ENCODE results near the gene ATOX1.

ATOX1 gene

GRCh38 chr5:151766975-151767374 lies 8.5 kb upstream of the ATOX1 start:
- no peak for DNase-seq

DNA sequence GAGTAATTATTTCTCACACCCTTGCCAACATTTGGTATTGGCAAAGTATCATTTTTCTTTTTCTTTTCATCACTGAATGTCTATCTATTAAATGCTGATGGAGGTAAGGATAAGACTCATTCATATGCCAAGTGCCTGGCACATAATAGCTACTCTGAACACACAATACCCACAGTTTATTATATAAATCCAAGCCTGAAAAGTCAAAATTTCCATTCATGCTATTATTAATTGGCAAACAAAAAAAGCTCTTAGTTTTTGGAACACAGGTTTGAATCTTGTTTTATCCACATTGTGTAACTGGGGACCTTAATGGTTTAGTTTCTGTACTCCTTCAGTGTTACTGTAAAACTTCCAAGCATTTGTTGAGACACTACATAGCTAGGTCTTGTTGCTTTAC lies 6.4 kb upstream of the ATOX1 start:
- DNase-seq = no peak

- no peak for DNase-seq
Measured at GRCh38 chr5:151758141-151758429, 346 bp downstream of the ATOX1 start.

- no peak for DNase-seq
Measured at GRCh38 chr5:151757233-151758140, 944 bp downstream of the ATOX1 start.

DNA sequence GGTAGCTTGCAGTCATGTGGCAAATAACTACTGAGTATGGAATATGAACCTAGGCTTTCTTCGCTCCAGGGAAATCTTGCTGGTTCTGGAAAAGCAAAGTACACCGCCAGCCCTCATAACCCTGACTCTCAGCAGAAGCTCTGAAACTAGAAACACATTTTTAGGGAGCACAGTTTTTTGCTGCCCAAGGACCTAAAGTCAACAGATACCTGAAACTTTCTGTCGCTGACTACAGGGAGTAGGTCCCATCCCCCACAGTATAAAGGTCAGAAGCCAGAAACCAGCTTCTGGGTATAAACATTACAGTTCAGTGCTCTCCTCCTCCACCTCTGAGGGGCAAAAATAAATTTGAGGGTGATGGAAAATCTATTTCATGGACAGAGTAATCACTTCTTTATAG lies 3.0 kb downstream of the ATOX1 start:
- DNase-seq = no peak

- no peak for DNase-seq
Measured at GRCh38 chr5:151751593-151751992, 6.8 kb downstream of the ATOX1 start.

DNA sequence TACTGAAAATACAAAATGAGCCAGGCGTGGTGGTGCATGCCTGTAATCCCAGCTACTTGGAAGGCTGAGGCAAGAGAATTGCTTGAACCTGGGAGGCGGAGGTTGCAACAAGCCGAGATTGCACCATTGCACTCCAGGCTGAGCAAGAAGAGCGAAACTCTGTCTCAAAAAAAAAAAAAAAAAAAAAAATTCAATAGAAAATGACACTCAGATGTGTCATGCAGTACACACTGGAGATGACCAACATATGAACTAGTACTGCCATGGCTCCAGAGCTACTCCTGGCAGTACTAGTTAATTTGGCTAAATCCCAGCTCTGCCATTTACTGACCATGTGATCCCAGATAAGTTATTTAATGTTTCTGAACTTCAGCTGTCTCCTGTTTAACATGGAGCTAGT lies 7.3 kb downstream of the ATOX1 start:
- no peak for DNase-seq

DNA sequence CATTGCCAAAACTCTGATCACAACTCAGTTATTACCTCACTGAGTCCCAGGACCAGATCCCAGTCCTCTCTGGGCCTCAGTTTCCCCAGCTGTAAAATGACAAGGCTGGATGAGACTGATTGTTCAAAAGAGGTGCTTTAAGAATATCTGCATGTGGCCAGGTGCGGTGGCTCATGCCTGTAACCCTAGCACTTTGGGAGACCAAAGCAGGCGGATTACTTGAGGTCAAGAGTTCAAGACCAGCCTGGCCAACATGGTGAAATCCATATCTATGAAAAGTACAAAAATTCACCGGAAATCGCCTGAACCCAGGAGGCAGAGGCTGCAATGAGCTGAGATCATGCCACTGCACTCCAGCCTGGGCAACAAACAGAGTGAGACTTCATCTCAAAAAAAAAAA lies 8.3 kb downstream of the ATOX1 start:
- no peak for DNase-seq

- DNase-seq = peak; percentile 68
Measured at GRCh38 chr5:151745071-151745705, 13.2 kb downstream of the ATOX1 start.

- no peak for DNase-seq
Measured at GRCh38 chr5:151743530-151743929, 14.9 kb downstream of the ATOX1 start.

- peak; percentile 16 for DNase-seq
Measured at GRCh38 chr5:151742870-151743294, 15.5 kb downstream of the ATOX1 start.

- DNase-seq = no peak
Measured at GRCh38 chr5:151741678-151742423, 16.6 kb downstream of the ATOX1 start.

DNA sequence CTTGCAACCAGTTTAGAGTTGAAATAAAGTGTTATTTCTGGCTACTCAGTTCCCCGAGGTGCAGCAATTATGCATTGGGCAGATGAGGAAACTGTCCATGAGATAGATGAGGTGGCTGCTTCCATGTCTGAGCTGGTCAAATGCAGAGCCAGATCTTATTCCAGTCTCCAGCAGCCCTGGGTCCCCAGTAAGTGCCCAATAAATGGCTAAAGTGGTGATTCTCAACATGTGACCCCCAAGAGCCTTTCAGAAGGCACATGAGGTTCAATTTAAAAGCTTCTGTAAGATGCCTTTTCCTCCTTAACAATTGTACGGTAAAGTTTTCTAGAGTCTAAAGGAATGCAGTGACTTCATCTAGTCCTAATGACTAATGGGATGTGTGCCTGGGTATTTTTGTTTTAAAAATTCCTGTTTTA lies 17.5 kb downstream of the ATOX1 start:
- DNase-seq = peak; percentile 21

DNA sequence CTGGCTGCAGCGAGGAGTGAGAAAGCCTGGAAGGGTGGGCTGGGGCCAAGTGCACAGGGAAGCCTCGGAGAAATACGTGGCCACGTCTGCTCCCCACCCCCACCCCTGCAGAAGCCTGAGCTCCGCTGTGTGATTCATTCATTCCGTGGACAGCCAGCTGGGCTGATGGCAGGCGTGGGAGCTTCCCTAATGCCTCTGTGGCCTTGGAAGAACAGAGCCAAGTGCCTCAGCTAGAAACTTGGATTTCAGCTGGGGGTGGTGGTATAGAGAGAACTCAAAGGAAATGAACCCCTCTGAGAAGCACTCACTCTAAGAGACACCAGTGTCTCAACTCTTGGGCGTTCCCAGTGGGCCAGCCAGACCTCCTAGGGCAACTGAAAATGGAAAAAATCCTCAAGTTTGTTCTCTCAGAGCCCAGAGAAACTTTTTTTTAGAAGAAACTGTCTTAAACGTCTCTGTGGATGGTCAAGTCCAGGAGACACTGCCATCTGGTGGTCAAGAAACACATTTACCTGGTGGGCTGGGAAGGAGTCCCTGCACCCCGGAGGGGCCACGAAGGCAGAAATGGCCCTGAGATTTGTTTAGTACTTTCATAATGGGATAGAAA lies 18.0 kb downstream of the ATOX1 start:
- peak; percentile 87 for DNase-seq

GRCh38 chr5:151739939-151740335 lies 18.5 kb downstream of the ATOX1 start:
- DNase-seq = peak; percentile 72

- no peak for DNase-seq
Measured at GRCh38 chr5:151739395-151739794, 19.0 kb downstream of the ATOX1 start.

DNA sequence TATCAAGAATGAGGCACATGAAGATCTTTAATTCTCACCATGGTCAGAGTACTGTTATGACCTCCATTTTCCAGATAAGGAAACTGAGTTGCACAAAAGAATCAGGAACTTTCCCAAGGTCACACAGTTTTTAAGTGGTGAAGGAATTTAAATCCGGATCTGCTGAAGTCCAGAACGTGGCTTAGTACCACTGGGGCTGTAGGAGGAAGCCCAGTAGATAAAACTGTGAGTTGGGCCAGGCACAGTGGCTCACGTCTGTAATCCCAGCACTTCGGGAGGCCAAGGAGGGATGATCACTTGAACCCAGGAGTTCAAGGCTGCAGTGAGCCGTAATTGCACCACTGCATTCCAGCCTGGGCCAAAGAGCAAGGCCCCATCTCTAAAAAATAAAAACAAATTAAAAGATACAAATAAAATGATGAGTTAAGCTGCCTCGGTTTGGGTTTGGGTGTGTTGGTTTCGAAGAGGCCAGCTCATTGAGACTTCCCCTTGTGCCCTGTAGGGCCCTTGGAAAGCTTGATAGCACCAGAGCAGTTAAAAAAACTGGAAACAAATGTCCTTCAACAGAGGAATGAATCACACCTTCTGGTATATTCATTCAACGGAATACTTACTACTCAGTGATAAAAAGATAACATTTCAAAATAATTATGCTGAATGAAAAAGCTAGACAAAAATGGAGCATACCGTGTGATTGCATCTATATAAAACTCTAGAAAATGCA lies 20.1 kb downstream of the ATOX1 start:
- DNase-seq = no peak

- no peak for DNase-seq
Measured at GRCh38 chr5:151737431-151737830, 21.0 kb downstream of the ATOX1 start.

DNA sequence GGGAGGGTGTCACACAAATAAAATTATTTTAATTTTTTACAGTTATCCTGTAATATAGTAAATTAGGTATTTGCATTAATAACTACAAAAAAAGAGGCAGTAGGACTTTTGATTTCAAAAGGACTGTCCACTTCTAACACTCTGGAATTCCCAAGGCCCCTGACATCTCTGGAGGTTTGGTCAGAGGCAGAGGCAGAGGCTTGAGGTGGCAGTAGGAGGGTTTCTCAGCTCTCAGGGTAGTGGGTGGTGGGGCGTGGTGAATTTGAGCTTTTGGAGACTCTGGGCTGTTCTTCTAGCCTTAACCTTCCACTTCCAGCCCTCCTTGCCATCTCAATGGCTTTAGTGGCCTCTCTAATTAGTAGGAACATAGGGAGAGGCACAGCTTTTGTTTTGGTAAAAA lies 22.8 kb downstream of the ATOX1 start:
- no peak for DNase-seq

- DNase-seq = no peak
Measured at GRCh38 chr5:151734064-151734408, 24.4 kb downstream of the ATOX1 start.

DNA sequence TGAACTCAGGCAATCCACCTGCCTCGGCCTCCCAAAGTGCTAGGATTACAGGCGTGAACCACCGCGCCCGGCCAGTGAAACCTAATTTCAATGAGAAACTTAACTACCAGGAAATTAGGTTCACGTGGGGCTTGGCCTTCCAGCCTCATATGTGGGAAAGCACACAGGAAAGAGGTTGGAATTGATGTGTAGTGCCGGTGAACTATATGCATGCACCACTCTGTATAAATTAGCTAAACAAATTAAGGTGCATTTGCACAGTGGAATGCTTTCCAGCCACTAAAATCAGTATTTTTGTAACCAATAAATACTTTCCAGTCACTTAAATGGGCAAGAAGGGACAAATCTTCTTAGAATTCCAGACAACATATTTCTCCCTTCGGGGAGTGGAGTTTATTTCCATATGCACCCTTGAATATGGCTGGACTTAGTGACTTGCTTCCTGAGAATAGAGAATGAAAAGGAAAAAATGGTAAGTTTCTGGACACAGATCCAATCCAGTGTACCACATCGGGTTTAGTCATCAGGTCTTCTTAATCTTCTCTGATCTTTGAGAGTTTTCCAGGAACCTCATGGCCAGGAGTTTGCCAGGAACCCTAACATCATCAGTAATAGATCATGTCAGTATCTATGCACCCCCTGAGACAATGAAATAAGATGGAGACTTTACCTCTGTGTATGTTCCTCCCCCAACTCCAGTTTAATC lies 24.9 kb downstream of the ATOX1 start:
- DNase-seq = no peak

- DNase-seq = no peak
Measured at GRCh38 chr5:151730381-151730780, 28.1 kb downstream of the ATOX1 start.
